Retinal pigment epithelial cell (primary cell): ENCODE data around the gene VAMP3.

Experiments used
- DNase-seq: peaks from one replicate; pipeline ENCODE4 v3.0.0-alpha.2; 2010; ENCODE audit warnings: low read depth
- H3K4me3 ChIP-seq: 2 replicates; pipeline ENCODE4 v1.5.1; 2011; ENCODE audit warnings: mild to moderate bottlenecking, low read length, control low read depth, moderate library complexity
- TF ChIP-seq, protein P1 (sequence below): conservative IDR thresholded peaks from 2 replicates; pipeline ENCODE4 v1.5.1; 2011; ENCODE audit warnings: low read depth, low read length, control low read depth, inconsistent platforms

Gene VAMP3

GRCh38 chr1:7749126-7749525 lies 22.0 kb upstream of the VAMP3 start:
- TF ChIP-seq, protein P1, sequence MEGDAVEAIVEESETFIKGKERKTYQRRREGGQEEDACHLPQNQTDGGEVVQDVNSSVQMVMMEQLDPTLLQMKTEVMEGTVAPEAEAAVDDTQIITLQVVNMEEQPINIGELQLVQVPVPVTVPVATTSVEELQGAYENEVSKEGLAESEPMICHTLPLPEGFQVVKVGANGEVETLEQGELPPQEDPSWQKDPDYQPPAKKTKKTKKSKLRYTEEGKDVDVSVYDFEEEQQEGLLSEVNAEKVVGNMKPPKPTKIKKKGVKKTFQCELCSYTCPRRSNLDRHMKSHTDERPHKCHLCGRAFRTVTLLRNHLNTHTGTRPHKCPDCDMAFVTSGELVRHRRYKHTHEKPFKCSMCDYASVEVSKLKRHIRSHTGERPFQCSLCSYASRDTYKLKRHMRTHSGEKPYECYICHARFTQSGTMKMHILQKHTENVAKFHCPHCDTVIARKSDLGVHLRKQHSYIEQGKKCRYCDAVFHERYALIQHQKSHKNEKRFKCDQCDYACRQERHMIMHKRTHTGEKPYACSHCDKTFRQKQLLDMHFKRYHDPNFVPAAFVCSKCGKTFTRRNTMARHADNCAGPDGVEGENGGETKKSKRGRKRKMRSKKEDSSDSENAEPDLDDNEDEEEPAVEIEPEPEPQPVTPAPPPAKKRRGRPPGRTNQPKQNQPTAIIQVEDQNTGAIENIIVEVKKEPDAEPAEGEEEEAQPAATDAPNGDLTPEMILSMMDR, result no peak
- no peak for DNase-seq

DNA sequence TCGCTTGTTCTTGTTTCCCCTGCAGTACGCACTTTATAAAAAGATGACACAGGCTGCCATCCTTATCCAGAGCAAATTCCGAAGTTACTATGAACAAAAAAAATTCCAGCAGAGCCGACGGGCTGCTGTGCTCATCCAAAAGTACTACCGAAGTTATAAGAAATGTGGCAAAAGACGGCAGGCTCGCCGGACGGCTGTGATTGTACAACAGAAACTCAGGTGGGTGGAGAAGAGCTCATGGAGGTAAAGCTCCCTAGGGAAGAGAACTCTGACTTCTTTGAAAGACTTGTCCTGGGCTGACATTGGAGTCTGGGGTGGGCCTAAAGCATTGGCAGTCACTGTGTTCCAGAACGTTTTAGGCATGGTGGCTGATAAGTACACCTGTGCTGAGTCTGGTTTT lies 19.9 kb upstream of the VAMP3 start:
- H3K4me3 ChIP-seq, result no peak overlapping the region
- DNase-seq, result no peak
- TF ChIP-seq, protein P1, result no peak

More at GRCh38 chr1:7749126-7749525, 22.0 kb upstream of the VAMP3 start:
- no peak overlapping the region for H3K4me3 ChIP-seq

DNA sequence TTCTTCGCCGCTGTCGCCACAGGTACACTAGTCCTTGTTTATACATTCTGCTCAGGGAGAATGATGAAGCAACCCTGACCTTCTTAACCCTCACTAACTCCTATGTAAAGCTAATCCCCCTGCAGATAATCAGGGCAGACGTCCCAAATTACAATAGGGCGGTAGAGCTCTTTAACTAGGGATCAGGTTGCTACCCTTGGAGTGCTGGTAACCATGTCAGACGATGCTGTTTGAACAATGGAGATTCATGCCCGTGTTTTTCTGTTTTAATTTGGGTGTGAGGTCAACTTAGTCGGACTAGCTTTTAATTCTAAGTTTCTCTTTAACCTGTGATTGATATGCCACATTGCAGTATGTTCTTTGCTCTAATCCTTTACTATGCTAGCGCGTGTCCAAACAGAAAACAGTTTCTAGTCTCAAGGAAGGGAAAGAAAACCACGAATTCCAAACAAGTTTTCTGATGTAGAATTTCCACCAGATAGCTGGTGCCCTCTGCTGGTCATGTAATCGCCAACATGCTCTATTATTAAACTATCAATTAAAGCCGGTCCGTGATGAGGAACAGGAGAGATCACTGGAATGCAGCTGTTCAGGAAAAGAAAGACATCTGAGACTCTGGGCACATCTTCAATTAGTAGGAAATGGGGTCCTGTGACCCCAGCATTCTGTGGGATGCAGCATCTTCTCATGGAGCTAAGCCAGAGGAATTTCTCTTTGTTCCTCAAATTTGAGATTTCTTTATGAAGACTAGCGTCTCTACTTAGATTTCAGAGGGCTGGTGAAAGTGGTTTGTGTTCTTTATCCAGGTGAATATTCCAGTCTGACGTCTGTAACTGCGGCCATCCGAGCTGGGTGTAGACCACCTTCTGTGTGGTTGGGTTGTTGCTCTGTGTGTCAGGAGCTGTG lies 18.3 kb upstream of the VAMP3 start:
- H3K4me3 ChIP-seq, result peak overlapping the region; percentile 44
- TF ChIP-seq, protein P1, result peak; percentile 81
- DNase-seq, result peak; percentile 34

DNA sequence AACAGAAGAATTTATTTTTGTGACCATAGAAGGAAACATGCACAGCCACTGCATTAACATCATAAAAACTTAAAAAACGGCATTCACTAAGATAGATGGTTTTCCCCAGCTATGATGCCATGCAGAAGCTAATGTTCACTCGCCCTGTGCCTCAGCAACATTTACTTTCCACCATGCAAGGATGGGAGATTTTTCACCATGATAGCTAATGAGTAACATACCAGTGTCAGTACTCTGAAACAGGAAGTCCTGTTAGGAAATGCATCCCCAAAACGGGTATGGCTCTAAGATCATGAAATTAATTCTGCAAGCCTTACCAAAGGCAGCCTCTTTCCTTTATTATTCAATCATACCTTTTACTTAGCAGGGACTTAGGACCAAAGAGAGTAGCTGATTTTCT lies 17.5 kb upstream of the VAMP3 start:
- no peak overlapping the region for H3K4me3 ChIP-seq
- TF ChIP-seq, protein P1, result no peak
- DNase-seq, result no peak

GRCh38 chr1:7754234-7754633 lies 16.9 kb upstream of the VAMP3 start:
- no peak overlapping the region for H3K4me3 ChIP-seq
- DNase-seq, result no peak
- TF ChIP-seq, protein P1, result no peak

- H3K4me3 ChIP-seq, result no peak overlapping the region
- DNase-seq, result no peak
- TF ChIP-seq, protein P1, result peak; percentile 60
These were observed 15.6 kb upstream of the VAMP3 start for GRCh38 chr1:7755448-7755847.

GRCh38 chr1:7760245-7760644 lies 10.9 kb upstream of the VAMP3 start:
- DNase-seq, result no peak
- no peak overlapping the region for H3K4me3 ChIP-seq

More at GRCh38 chr1:7760245-7760644, 10.9 kb upstream of the VAMP3 start:
- TF ChIP-seq, protein P1, result no peak
